T-helper 1 cell treated with Interleukin-12 subunit alpha and Interleukin-12 subunit beta and Interleukin-4 antibody, amounts not matched to agents 30 ng/mL and 1 ng/mL, for 36 hours (primary cell): Measurements from ENCODE around the gene GRIP2. TPM values are rescaled to one million over a fixed set of nuclear protein-coding genes. Genes with fewer than 3 reads are reported as not detected.
"Not testable (repeated sequence)": the region's sequence is repeated elsewhere in the genome, so short reads cannot be mapped to it uniquely, and the experiment has no call there.

Experiments
- intact Hi-C: fragments of 100-400 bp; cut with micrococcal nuclease; formaldehyde crosslinking; loops from one replicate; pipeline ENCODE4 v1.15.1; 2024
- total RNA-seq: library from RNA; stranded (reverse); gene quantifications from 2 replicates; pipeline ENCODE4 v1.2.3, GENCODE V29; 2022

GRIP2 gene
- total RNA-seq, 1 donor from 2014 or later, result 0.10 TPM

DNA sequence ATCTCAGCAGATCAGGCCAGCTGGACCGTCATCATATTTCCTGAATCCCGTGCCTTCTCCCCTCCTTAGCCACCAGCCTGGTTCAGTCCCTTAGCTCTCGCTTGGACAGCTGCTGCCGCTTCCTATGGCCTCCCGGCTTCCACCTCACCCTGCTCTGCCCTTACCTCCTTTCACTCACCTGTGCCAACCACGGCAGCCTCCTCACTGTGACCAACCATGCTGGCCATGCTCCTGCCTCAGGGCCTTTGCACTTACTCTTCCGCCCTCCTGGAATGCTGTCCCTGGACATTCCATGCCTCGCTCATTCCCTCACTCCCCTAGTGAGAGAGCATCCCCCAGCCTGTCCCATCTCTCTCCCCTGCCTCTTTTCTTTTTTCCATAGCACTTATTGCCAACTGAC lies 19.2 kb downstream of the GRIP2 start:
- intact Hi-C loops, result no loop called here

DNA sequence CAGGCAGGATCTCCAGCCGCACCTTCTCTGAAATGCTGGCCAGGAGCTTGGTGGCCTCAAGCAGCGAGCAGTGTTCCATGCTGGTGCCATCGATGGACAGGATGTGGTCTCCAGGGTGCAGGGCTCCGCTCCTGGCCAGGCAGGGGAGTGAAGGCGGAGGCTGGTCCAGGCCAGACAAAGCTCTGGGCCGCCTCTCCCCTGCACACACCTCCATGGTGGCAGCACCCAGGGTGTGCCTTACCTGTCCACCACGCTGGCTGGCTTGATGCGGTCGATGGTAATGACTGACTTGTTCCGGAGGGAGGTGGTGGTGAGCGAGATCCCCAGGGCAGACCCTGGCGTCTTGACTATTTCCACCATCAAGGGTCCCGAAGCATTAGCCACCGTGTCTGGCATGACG lies 20.0 kb downstream of the GRIP2 start:
- intact Hi-C loops, result no loop called here

DNA sequence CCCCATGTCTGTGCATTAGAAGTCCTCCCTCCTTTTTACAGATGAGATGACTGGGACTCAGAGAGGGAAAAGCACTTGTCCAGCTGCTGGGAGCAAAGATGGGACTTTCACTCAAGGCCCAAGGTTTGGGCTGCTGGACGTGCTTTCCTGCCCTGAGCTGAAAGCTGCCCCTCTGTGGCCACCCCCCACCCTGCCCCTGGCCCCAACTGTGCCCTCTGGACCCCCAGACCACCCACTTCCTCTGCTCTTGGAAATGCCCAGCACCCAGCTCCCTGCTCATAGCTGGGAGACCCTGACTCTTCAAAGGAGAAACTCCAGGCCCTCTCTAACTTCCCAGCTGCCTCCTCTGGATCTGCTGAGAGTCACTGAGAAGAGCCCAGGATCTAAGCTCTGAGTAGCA lies 20.7 kb downstream of the GRIP2 start:
- intact Hi-C loops, result no loop called here

DNA sequence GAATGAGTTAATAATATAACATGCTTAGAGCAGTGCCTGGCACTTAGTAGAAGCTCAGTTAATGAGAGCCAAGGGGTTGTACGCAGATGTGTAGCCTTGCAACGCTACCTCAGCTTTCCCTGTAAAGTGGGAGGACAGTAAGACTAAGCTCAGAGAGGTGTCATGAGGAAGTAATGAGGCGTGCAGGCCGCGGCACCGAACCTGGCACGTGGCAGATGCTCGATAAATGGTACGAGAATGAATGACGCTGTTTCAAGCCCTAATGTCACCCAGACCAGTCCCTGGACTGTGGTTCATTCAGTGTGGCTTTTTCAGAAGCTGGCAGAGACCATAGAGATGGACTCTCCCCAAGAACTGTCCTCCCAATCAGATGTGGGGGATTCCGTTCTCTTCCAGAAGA lies 21.2 kb downstream of the GRIP2 start:
- intact Hi-C loops, result no loop called here

DNA sequence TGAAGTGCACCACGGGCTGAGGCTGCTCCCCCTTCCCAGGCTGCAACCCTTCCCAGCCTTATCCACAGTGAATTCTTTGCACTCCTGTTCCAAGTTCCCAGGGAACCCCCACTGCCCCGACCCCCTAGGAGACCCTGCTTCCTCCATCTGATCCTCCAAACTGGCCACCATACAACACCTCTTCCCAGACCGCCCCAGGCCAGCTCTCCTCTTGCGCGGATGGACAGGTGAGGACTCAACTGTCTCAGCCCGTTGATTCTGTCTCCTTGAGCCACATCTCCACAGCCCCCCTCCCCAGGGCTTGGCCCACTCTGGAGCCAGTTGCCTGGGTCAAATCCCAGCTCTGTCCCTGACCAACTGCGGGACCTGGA lies 21.7 kb downstream of the GRIP2 start:
- intact Hi-C loops, result no loop called here

DNA sequence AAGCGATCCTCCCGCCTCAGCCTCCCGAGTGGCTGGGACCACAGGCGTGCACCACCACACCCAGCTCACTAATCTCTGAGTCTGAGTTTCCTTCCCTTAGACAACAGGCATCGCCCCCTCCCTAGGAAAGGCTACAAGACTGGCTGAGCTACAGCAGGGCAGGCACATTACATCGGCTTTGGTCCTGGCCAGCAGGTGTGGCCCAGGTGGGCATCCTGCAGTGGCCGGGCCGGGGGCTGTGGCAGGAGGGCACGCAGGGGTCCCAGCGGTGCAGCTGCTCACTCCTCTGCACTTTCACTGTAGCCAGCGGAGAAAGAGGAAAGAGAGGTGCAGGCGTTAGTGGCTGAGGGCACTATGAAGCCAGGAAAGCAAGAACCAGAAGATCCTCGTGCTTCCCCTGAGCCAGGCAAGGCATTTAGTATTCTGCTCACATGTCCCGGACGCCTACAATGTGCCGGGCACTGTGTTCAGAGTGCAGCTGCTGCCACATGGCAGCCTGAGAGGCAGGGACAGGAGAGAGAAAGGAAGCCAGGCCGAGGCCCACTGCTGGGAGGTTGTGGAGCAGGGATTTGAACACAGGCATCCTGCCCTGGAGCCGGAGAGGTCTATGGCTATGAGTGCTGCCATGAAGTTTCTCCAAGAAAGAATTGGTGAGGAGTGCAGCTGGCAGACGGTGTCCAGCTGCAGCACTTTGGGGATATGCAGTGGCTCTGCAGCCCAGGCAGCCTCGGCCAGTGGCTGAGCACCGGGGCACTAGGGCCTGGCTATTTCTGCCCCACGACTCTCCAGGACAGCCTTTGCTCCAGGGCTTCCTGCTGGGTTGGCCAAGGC lies 22.3 kb downstream of the GRIP2 start:
- intact Hi-C loops, result no loop called here

DNA sequence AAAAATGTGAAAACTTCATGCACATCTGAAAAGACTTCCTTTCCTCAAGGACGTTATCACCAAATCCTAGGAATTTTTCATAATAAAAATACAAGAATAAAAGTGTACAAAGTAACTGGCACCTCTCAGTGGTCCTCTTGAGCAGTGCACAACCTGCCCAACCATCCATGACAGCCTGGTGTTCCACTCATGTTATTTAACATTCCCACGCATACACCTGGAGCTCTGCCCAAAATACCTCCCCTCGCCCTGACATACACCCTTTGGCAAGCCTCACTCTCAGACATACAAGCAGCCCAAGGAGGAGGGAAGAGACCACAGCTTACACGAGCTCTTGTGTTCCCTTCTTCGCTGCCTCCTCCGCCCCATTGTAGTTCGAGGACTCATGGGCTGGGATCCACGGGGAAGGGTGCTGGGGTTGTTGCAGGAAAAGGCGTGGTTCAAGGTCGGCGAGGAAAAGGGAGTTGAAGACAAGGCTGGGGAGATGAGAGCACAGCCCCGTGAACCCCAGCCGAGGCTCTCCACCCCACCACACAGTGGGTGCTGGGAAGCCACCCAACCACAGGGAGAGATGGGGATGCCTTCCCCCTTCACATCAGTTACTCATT lies 23.3 kb downstream of the GRIP2 start:
- intact Hi-C loops, result no loop called here

DNA sequence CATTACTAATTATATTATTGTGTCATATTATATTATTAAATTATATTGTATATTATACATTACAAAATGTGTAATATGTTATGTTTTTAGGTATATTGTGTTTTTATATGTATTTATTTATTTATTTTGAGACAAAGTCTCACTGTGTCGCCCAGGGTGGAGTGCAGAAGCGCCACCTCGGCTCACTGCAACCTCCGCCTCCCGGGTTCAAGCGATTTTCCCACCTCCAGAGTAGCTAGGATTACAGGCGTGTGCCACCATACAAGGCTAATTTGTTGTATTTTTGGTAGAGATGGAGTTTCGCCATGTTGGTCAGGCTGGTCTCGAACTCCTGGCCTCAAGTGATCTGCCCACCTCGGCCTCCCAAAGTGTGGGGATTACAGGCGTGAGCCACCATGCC lies 24.6 kb downstream of the GRIP2 start:
- intact Hi-C loops, result not testable (repeated sequence)

DNA sequence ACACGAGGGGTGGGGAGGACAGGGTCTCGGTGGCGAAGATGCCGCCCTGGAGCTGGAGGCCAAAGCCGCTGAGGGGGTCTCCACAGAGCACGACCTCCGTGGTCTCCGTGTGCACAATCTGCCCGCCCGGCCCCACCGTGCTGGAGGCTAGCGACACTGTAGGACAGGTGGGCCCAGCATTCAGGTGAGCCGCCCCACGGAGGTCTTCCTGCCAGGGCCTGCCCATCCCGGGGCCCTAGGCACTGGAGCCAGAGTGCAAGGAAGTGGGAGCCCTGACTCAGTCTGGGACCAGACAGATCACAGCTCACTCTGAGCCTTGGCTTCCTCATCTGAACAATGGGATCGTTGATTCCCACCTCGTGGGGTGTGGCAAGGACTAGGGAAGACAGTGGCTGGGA lies 25.8 kb downstream of the GRIP2 start:
- intact Hi-C loops, result no loop called here

DNA sequence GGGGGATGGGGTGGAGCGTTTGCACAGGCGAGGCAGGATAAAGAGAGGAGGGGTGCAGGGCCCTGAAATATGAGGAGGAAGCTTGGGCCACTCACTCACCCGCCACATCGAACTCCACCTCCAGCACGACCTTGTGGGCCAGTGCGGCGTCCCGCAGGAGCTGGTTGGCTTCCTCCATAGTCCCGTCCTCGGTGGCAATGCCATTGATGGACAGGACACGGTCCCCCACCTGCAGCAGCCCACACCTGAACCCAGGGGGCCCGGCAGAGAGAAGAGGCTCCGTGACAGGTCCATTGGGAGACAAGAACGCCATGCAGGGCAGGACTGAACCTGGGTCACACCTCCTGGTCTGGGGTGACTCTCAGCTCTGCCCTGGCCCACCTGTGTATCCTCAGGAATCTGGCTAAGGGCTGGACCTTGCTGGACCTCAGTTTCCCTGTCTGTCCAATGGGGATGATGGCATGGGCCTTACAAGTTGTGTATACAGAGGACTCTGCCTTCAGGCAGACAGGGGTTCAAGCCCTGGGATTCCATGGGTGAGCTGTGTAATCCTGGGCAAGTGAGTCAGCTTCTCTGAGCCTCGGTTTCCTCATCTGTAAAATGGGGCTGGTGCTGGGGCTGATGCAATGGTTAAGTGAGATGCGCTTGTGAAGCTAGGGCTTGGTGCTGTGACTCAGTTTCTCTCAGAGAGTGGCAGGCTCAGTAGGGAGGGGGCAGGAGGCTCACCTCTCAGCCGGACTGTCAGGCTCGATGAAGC lies 26.4 kb downstream of the GRIP2 start:
- intact Hi-C loops, result no loop called here

DNA sequence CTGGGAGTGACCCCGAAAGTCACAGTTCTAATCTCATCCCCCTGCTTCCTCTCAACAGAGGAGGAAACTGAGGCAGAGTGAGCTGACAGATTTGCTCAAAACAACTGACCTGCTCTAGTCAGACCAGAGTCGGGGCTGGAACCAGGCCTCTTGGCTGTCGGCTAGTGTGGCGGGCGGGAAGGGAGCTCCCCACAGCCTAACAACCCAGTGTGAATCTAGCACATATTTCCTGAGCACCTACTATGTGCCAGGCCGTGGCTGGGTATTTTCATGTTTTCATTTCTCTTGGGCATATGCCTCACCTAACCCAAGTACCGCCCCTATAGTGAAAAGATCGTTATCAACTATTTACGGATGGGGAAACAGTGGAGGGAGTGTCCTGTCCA lies 27.2 kb downstream of the GRIP2 start:
- intact Hi-C loops, result no loop called here

DNA sequence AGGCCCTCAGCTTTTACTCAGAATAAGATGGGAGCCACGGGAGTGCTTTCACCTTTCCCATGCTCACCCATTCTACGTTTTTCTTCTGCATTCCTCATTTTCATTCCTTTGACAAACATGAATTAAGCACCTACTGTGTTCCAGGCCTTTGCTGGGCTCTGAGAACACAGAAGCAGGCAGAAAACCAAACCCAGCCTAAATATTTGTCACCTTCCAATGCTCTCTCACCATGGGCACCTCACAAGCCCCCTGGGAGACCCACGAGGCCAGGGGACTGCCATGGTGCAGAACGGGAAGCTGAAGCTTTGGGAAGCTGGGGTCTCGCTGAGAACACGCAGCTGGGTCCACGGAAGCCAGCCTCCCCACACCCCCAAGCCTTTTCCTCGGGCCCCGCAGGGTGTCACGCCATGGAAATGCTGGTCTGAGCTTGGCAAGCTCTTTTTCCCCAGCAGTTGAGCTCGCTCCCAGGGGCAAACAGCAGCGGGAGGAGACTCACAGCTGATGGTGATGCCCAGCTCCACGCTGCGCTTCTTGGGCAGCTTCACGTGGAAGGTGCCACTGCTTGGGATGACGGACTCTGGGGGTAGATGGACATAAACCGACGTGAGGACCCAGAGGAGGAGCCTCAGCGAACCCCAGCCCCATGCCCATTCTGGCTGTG lies 27.7 kb downstream of the GRIP2 start:
- intact Hi-C loops, result no loop called here

DNA sequence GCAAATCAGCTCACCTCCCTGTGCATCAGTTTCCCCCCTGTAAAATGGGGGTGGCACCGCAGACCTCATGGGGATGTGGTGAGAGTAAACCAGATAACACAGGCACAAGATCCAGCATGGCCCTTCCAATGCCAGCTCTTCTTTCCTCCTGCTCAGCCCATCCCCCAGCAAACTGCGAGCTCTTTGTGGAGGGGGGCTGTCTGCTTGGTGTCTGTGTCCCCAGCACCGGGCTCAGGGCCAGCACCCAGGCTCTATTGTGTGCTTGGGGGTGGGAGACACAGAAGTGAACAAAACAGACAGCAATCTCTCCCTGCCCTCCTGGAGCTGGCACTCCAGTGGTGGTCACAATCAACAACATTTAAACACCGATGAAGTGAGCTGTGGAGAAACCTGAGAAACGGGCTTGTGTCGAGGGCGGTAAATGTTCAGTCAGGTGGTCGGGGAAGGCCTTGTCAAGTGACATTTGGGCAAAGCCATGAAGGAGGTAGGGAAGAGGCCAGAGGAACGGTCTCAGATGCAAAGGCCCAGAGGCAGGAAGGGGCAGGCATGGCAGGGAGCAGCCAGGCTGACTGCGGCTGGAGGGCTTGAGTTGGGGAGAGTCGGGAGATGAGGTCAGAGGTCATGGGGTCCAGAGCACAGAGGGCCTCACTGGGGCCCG lies 28.4 kb downstream of the GRIP2 start:
- intact Hi-C loops, result no loop called here

DNA sequence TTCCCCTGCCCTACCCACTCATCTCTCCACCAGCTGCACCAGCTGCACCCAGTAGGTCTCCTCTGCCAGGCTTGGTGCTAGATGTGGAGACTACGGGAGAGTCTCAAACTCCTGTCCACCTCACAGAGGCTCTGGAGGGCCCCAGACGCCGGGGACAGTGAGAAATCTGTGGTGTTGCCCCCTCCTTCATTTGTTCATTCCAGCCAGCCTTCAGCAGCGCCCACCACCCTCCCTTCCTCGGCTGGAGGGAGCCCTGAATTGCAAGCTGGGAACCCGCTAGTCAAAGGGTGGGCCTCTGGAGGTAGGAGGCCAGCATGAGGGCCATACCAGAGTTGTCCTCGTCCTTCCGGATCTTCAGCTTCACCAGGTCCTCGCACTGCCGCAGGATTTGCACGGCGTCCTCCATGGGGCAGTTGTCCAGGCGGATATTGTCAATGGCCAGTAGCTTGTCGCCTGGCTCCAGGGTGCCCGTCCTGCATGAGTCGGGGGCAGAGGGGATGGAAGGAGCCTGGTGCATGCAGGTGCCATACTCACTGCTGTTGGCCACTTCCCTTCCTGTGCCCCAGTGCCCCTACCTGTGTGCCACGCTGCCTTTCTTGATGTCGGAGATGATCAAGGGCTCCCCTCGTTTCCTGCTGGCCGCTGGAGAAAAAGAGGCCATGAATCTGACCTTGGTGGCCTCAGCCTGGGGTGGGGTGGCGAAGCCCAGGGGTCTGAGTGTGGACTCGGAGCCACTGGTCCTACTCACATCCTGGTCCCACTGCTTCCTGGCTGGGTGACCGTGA lies 29.1 kb downstream of the GRIP2 start:
- intact Hi-C loops, result no loop called here

DNA sequence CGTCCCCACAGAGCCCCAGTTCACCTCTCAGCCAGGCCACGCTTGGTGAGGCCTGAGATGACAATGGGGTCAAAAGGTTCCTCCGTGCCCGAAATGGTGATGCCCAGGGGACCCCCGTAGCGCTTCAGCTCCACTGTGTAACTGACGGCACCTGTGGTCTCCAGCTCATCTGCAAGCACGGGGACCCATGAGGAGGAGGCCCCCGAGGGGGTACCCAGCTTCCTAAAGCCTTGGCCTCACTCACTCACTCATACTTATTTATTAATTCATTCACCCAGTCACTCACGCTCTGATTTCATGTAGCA lies 30.4 kb downstream of the GRIP2 start:
- intact Hi-C loops, result loop anchor here (1.0 to 5.0 kb wide), 4 partner anchors 39 to 412 kb away; partner anchors contain the start of gene CCDC174

DNA sequence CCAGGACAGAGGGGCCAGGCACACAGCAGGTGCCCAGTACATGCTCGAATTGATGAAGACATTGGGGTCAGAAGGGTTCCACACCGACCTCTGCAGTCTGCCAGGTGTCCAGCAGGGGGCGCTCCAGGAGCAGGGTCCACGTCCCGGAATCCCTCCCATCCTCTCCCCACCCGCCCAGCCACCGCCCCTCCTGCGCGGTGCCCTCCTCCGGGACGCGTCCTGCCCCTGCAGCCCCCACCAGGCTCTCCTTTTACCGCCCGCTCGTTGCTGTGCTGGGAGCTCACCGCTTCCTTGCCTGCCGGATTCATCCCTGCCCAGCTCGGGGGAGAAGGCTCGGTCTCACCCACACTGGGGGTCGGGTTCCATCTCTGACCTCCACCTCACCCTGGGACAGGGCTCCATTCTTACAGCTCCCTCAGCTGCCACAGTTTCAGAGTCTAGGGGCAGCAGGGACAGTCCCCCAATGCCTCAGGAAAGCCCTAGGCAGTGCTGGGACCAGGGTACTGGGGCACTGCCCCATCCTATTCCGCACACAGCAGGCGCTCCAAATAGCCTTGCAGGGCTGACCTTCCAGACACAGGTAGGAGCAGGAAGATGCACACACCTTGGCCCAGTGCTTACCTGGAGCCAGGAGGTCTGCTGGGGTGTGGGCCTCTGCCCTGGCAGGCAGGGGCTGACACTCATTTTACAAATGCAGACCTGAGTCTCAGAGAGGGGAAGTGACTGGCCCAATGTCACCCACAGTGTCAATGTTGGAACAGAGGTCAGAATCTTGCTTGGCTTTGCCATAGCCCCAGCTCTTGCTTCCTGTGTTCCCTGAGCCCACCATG lies 31.0 kb downstream of the GRIP2 start:
- intact Hi-C loops, result loop anchor here (1.0 to 5.0 kb wide), 4 partner anchors 39 to 412 kb away; partner anchors contain the start of gene CCDC174

DNA sequence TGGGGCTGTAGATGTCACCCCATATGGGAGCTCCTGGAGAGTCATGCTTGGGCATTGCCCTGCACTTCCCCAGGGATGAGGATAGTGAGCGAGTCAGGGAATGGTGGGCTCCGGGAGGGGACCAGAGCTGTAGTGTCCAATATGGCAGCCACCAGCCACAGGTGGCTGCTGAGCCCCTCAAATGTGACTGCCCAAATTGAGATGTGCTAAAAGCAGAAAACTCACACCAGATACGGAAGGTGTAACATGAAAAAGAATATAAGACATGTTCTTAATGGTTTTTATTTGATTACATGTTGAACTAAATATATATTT lies 31.7 kb downstream of the GRIP2 start:
- intact Hi-C loops, result loop anchor here (5.0 kb wide), 2 partner anchors 144 to 284 kb away; partner anchors contain the start of gene CCDC174

DNA sequence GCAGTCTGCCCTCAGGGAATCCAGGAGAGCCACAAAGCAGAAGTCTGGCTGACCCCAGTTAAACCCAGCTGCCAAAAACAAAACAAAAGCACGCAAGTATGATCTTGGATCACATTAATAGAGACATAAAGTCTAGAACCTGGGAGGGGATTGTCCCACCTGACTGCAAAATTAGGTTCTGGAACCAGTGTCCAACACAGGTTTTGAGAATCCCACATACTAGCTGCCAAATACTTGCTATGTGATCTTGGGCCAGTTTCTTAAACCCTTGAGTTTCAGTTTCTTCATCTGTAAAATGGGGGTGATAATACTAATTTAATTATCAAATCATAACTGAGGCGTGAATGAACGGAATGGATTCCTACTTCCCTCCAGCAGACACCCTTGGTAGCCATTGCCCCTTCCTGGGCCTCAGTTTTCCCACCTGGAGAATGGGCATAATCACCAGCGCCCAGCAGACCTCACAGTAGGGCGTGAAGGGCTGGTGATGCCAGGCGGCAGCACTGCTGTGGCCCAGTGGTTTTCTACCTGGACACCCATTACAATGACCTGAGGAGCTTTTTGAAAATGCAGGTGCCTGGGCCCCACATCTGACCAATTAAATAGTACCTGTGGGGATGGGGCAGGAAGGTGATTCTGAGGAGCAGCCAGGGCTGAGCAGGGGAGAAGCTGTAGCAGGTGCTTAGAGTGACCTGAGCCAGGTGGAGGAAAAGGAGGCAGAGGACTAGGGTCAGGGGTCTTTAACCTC lies 32.2 kb downstream of the GRIP2 start:
- intact Hi-C loops, result loop anchor here (5.0 kb wide), 2 partner anchors 144 to 284 kb away; partner anchors contain the start of gene CCDC174

DNA sequence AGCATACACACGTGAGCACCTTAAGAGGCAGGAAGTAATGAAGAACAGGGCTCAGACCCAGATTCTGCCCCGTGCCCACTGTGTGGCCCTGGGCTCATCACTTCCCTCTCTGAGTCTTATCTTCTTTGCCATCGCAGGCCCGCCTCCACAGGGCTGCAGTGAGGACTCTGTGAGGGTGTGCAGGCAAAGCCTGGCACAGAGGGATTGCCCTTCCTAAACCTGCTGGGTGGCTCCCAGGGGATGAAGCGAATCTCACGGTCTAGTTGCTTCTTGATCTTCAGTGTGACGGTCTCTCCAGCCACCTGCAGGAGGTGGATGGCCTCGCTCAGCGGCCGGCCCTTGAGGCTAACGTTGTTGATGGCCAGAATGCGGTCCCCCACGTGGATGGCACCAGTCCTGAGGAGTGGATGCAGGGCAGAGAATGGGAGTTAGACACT lies 32.8 kb downstream of the GRIP2 start:
- intact Hi-C loops, result loop anchor here (5.0 kb wide), 2 partner anchors 145 to 285 kb away; partner anchors contain the start of gene CCDC174
